DMS153 (cell line): Measurements from ENCODE around the gene CMC1.
A peak's percentile ranks its signal among the peaks of the same experiment; 100 is the strongest.
"Not testable (repeated sequence)": the region's sequence is repeated elsewhere in the genome, so short reads cannot be mapped to it uniquely, and the experiment has no call there.

Source experiments
- DNase-seq: peaks from one replicate; lab custom pipeline; 2025; lab: John Stamatoyannopoulos, UW

CMC1 gene

GRCh38 chr3:28244491-28244890 is 3.1 kb downstream of the CMC1 start:
- DNase-seq = no peak

- no peak for DNase-seq
These were observed 5.9 kb downstream of the CMC1 start for GRCh38 chr3:28247286-28247685.

GRCh38 chr3:28250999-28251398 is 9.6 kb downstream of the CMC1 start:
- no peak for DNase-seq

- no peak for DNase-seq
These were observed 10.6 kb downstream of the CMC1 start for GRCh38 chr3:28252001-28252431.

GRCh38 chr3:28253040-28253715 is 11.8 kb downstream of the CMC1 start:
- no peak for DNase-seq

GRCh38 chr3:28262001-28262400 is 20.6 kb downstream of the CMC1 start:
- DNase-seq = no peak

GRCh38 chr3:28265641-28266040 is 24.2 kb downstream of the CMC1 start:
- no peak for DNase-seq

- no peak for DNase-seq
These were observed 26.8 kb downstream of the CMC1 start for GRCh38 chr3:28267984-28268849.

GRCh38 chr3:28268989-28269388 is 27.6 kb downstream of the CMC1 start:
- no peak for DNase-seq

- not testable (repeated sequence) for DNase-seq
These were observed 28.5 kb downstream of the CMC1 start for GRCh38 chr3:28269884-28270283.

- no peak for DNase-seq
These were observed 32.4 kb downstream of the CMC1 start for GRCh38 chr3:28273837-28274236.

- DNase-seq = no peak
These were observed 37.5 kb downstream of the CMC1 start for GRCh38 chr3:28278918-28279317.

GRCh38 chr3:28279770-28280169 is 38.4 kb downstream of the CMC1 start:
- DNase-seq = no peak

GRCh38 chr3:28280781-28281180 is 39.4 kb downstream of the CMC1 start:
- no peak for DNase-seq

- DNase-seq = peak; percentile 4
These were observed 45.2 kb downstream of the CMC1 start for GRCh38 chr3:28286595-28286994.

GRCh38 chr3:28287046-28287445 is 45.6 kb downstream of the CMC1 start:
- no peak for DNase-seq

GRCh38 chr3:28290863-28291300 is 49.5 kb downstream of the CMC1 start:
- no peak for DNase-seq

- DNase-seq = no peak
These were observed 50.2 kb downstream of the CMC1 start for GRCh38 chr3:28291577-28291976.

- DNase-seq = no peak
These were observed 51.2 kb downstream of the CMC1 start for GRCh38 chr3:28292622-28293021.

- no peak for DNase-seq
These were observed 53.4 kb downstream of the CMC1 start for GRCh38 chr3:28294667-28295413.

GRCh38 chr3:28295898-28296490 is 54.6 kb downstream of the CMC1 start:
- DNase-seq = no peak

GRCh38 chr3:28299705-28300104 is 58.3 kb downstream of the CMC1 start:
- no peak for DNase-seq
